Heart right ventricle (tissue), 16 donors: ENCODE measurements around the gene NPB. TPM values are rescaled to one million over a fixed set of nuclear protein-coding genes. Genes with fewer than 3 reads are reported as not detected.
"Not testable (repeated sequence)": the region's sequence is repeated elsewhere in the genome, so short reads cannot be mapped to it uniquely, and the experiment has no call there.

ENCODE experiments used
- ATAC-seq, 8 donors: fragments of 200-7000 bp; cut with Tn5 transposase; one replicate each; pipeline ENCODE4 v1.9.1; 2020; ENCODE audit warnings: mild to moderate bottlenecking in 8 of 8, moderate library complexity in 8 of 8, moderate number of reproducible peaks in 1 of 8
- DNase-seq, 2 donors: peaks; one replicate each; pipeline ENCODE4 v3.0.0-alpha.2; 2020
- H3K27ac ChIP-seq, 10 donors: fragments of 200-600 bp; sonication (generic) in 2 of 10; one replicate each; pipeline versions ENCODE4 v1.5.0 to v1.8.0; 2020 to 2022; ENCODE audit warnings: mild to moderate bottlenecking in 3 of 10
- H3K27me3 ChIP-seq, 7 donors: fragments of 200-600 bp; one replicate each; pipeline ENCODE4 v1.8.0; 2021 to 2022; ENCODE audit warnings: mild to moderate bottlenecking in 2 of 7
- H3K36me3 ChIP-seq, 9 donors: fragments of 200-600 bp; sonication (generic) in 1 of 9; one replicate each; pipeline versions ENCODE4 v1.5.0 to v1.8.0; 2020 to 2022; ENCODE audit warnings: mild to moderate bottlenecking in 2 of 9
- H3K4me1 ChIP-seq, 9 donors: fragments of 200-600 bp; sonication (generic) in 1 of 9; one replicate each; pipeline versions ENCODE4 v1.5.0 to v1.8.0; 2020 to 2022; ENCODE audit warnings: mild to moderate bottlenecking in 4 of 9
- H3K4me3 ChIP-seq, 10 donors: fragments of 200-600 bp; sonication (generic) in 2 of 10; one replicate each; pipeline versions ENCODE4 v1.5.0 to v1.8.0; 2020 to 2022; ENCODE audit warnings: mild to moderate bottlenecking in 7 of 10, moderate library complexity in 2 of 10
- H3K9me3 ChIP-seq, 11 donors: fragments of 200-600 bp in 10 of 11; sonication (generic) in 2 of 11; one replicate each; pipeline versions ENCODE4 v1.5.0 to v1.8.0; 2013 to 2022; ENCODE audit warnings: mild to moderate bottlenecking in 2 of 11, control low read depth in 1 of 11, moderate library complexity in 1 of 11
- WGBS, 2 donors: extraction: QIAGEN DNeasy Blood & Tissue Kit; methylation state at CpG; one replicate each; pipeline ENCODE4 v1.1.7; 2013; ENCODE audit warnings: inconsistent platforms in 1 of 2; 5-methylcytosine and 5-hydroxymethylcytosine counted together
- intact Hi-C, 10 donors: fragments of 100-400 bp; cut with DNase I; formaldehyde crosslinking; loops; one replicate each; pipeline versions ENCODE4 v1.11.1 to v1.14.2; 2022
- polyA plus RNA-seq, 2 donors: library from polyadenylated mRNA; stranded (reverse); fragments of 200-250 nt; gene quantifications; one replicate each; pipeline ENCODE4 v1.2.3, GENCODE V29; 2013
- total RNA-seq, 10 donors: library from RNA; stranded (reverse); fragmentation: NEBNext Ultra II Directional in 3 of 10; extraction: Animal tissue kit (Norgen Biotek cat#: 25700) in 3 of 10; gene quantifications; one replicate each; pipeline versions ENCODE4 v1.2.1 to v1.2.4, GENCODE V29; 2021 to 2023
- TF ChIP-seq, protein P1 (sequence below), 9 donors: fragments of 200-600 bp; sonication (generic) in 2 of 9; IDR thresholded peaks; one replicate each; pipeline versions ENCODE4 v1.5.0 to v1.8.0; 2021 to 2022; ENCODE audit warnings: antibody characterized with exemption in 9 of 9, mild to moderate bottlenecking in 5 of 9, moderate library complexity in 1 of 9
- donor health status: Arrhythmogenic right ventricular cardiomyopathy.
- donor health status: ischemic (EF 13 %, LVEDD 7.1; RV severe dilation, severe dysfunction).
- donor health status: healthy with polysubstance abuse.
- donor health status: DM: no; HTN: yes; CAD: no.
- donor health status: DM: no; HTN: no; CAD: no.
- donor health status: ischemic (EF 25% LVEDD 6.9; RV normal size, moderate dysfunction).
- donor health status: ischemic (EF 25% LVEDD 5.7; RV mildly dilated, moderate dysfunction).
- donor health status: healthy.
- donor health status: DM: yes; HTN: yes; CAD: no.
- donor health status: Ischemic cardiomyopathy.
- donor health status: ischemic (EF 35%, LVEDD 5.7; RV mildly dilated, moderate dysfunction).
- donor health status: nonischemic (EF 11% LVEDD 7.7; RV severe dilation, severe dysfunction).
- donor health status: DM: yes; HTN: yes; CAD: no.
- donor health status: PGD.
- donor health status: ischemic (EF 29% LVEDD 5.4; RV normal size, mild dysfunction).
- donor health status: nonischemic (EF 23%, LVEDD 6.1; RV moderate dilation, normal function).

The NPB gene
- total and polyA plus RNA-seq, 12 donors = 0.13 to 0.83 (median 0.42) TPM

DNA sequence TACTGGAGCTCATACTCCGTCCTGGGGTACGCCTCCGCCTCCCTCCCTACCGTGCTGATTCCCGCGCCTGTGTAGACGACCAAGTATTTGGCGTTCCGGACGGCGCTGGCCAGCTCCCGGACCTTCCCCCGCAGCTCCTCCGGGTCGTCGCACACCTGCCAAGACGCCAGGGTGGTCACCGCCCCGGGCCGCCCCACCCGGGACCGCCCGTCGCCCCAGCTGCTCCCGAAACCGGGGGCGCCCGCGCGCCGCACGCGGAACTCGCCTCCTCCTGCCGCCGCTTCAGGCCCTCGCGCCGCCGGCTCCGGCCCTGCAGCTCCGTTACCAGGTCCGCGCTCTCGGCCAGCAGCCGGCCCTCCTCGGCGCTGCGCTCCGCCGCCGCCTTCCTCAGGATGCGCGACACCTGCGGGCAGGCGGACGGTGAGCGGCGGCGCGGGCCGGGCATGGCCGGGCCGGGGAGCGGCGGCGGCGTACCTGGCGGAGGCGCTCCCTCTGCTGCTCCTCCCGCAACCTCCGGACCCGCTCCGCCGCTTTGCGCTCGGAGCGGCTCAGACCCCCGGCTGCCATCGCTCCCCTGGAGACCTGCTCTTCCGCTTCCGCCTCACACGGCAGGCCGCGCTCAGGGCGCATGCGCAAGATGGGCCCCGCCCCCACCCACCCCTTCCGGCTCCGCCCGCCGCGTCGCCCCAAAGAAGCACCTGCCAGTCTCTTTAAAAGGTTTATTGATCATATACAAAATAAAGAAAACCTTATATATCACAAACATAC, 15.7 kb downstream of the NPB start, which contains the start of gene SIRT7:
SIRT7 (minus strand) TSS at position 612 of the 768 bp plus-strand sequence; CDS start at position 567, 45 bp downstream.
- ATAC-seq (peak; percentile 66 to 89 (median 82)), DNase-seq (peak; percentile 65 to 84)
- Histone ChIP-seq H3K27me3 (no peaks in the 10 kb centered on the region), H3K4me1 (peaks cover 7 to 63% (median 25%) of the 10 kb centered on the region in 9 donors), H3K9me3 (no peaks in the 10 kb centered on the region), H3K27ac (peak within 1 kb of the TSS in 9 of 10 donors; percentile 17 to 90 (median 72)), H3K36me3 (peaks cover 0 to 71% (median 31%) of the 10 kb centered on the region in 9 donors), H3K4me3 (peak within 1 kb of the TSS; percentile 59 to 99 (median 76))
- intact Hi-C loops = no loop called here
- WGBS, 2 donors = 1% methylated on average over 85 to 94 of the region's 94 CpGs
- TF ChIP-seq, protein P1, sequence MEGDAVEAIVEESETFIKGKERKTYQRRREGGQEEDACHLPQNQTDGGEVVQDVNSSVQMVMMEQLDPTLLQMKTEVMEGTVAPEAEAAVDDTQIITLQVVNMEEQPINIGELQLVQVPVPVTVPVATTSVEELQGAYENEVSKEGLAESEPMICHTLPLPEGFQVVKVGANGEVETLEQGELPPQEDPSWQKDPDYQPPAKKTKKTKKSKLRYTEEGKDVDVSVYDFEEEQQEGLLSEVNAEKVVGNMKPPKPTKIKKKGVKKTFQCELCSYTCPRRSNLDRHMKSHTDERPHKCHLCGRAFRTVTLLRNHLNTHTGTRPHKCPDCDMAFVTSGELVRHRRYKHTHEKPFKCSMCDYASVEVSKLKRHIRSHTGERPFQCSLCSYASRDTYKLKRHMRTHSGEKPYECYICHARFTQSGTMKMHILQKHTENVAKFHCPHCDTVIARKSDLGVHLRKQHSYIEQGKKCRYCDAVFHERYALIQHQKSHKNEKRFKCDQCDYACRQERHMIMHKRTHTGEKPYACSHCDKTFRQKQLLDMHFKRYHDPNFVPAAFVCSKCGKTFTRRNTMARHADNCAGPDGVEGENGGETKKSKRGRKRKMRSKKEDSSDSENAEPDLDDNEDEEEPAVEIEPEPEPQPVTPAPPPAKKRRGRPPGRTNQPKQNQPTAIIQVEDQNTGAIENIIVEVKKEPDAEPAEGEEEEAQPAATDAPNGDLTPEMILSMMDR (IDR thresholded peaks at IDR 0.05) = peak in 3 of 9 donors; percentile 6 to 11 (median 11)

DNA sequence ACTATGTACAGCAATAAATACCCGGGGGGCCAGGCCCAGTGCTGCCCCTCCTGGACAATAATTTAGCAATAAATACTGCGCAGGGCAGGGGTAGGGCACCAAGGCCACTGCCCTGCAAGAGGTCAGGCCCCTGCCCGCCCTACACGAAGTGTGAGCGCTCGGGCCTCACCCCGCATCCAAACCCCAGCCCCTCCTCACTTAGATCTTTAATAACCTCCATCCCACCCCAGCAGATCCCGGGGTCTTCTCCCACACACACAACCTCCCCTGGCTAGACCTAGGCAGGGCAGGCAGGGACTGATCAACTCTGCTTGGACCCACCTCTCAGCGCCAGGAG, 16.3 kb downstream of the NPB start:
- H3K27me3 ChIP-seq, H3K9me3 ChIP-seq, intact Hi-C loops, DNase-seq: not testable (repeated sequence)
- WGBS, 2 donors = 37 to 41% methylated on average over 9 of the region's 9 CpGs
- Histone ChIP-seq H3K27ac (peak overlapping the region in 8 of 10 donors; percentile 17 to 90 (median 72)), H3K4me1 (peaks cover 7 to 69% (median 31%) of the 10 kb centered on the region in 9 donors), H3K36me3 (peaks cover 0 to 67% (median 26%) of the 10 kb centered on the region in 9 donors), H3K4me3 (peak overlapping the region in 9 of 10 donors; percentile 59 to 99 (median 80))
- TF ChIP-seq, protein P1 (IDR thresholded peaks at IDR 0.05) = peak in 3 of 9 donors; percentile 1 to 11 (median 6)
- ATAC-seq = peak; percentile 1 to 26 (median 18)

GRCh38 chr17:81918832-81919545, 17.0 kb downstream of the NPB start:
- no peaks in the 10 kb centered on the region for H3K27me3 ChIP-seq
- H3K27ac ChIP-seq = peak overlapping the region in 4 of 10 donors; percentile 23 to 72 (median 35)
- H3K36me3 ChIP-seq = peaks cover 0 to 60% (median 19%) of the 10 kb centered on the region in 9 donors
- TF ChIP-seq, protein P1 (IDR thresholded peaks at IDR 0.05) = no peak
- H3K9me3 ChIP-seq = no peaks in the 10 kb centered on the region
- ATAC-seq = no peak
- no peak overlapping the region for H3K4me3 ChIP-seq
- intact Hi-C loops = no loop called here
- H3K4me1 ChIP-seq = peaks cover 12 to 76% (median 37%) of the 10 kb centered on the region in 9 donors
- 84 to 90% methylated on average over 15 of the region's 15 CpGs for WGBS, 2 donors
- no peak for DNase-seq
